MG63 (cell line): ENCODE results near the gene ISLR. TPM values are rescaled to one million over a fixed set of nuclear protein-coding genes. Genes with fewer than 3 reads are reported as not detected.

Experiments used
- DNase-seq: peaks from one replicate; pipeline ENCODE4 v3.0.0-alpha.2; 2020
- H3K27me3 ChIP-seq: fragments of 250-450 bp; sonication (Bioruptor Pico); 2 replicates; pipeline ENCODE4 v1.5.1; 2020; ENCODE audit warnings: mild to moderate bottlenecking, moderate library complexity
- H3K36me3 ChIP-seq: fragments of 250-450 bp; sonication (Bioruptor Pico); 2 replicates; pipeline ENCODE4 v1.5.1; 2020; ENCODE audit warnings: mild to moderate bottlenecking, moderate library complexity
- H3K4me3 ChIP-seq: fragments of 250-450 bp; sonication (Bioruptor Pico); 2 replicates; pipeline ENCODE4 v1.5.1; 2020; ENCODE audit warnings: mild to moderate bottlenecking, moderate library complexity
- H3K9me3 ChIP-seq: fragments of 250-450 bp; sonication (Bioruptor Pico); 2 replicates; pipeline ENCODE4 v1.5.1; 2020; ENCODE audit warnings: mild to moderate bottlenecking, moderate library complexity
- total RNA-seq: library from RNA; depleted of rRNA; stranded (reverse); fragments of >200 nt; shearing (Covaris generic); gene quantifications from 2 replicates; pipeline ENCODE4 v1.2.3, GENCODE V29; 2014; ENCODE audit warnings: low replicate concordance; rRNA removed

ISLR gene, protein sequence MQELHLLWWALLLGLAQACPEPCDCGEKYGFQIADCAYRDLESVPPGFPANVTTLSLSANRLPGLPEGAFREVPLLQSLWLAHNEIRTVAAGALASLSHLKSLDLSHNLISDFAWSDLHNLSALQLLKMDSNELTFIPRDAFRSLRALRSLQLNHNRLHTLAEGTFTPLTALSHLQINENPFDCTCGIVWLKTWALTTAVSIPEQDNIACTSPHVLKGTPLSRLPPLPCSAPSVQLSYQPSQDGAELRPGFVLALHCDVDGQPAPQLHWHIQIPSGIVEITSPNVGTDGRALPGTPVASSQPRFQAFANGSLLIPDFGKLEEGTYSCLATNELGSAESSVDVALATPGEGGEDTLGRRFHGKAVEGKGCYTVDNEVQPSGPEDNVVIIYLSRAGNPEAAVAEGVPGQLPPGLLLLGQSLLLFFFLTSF
- total RNA-seq, result not detected in 2 replicates

DNA sequence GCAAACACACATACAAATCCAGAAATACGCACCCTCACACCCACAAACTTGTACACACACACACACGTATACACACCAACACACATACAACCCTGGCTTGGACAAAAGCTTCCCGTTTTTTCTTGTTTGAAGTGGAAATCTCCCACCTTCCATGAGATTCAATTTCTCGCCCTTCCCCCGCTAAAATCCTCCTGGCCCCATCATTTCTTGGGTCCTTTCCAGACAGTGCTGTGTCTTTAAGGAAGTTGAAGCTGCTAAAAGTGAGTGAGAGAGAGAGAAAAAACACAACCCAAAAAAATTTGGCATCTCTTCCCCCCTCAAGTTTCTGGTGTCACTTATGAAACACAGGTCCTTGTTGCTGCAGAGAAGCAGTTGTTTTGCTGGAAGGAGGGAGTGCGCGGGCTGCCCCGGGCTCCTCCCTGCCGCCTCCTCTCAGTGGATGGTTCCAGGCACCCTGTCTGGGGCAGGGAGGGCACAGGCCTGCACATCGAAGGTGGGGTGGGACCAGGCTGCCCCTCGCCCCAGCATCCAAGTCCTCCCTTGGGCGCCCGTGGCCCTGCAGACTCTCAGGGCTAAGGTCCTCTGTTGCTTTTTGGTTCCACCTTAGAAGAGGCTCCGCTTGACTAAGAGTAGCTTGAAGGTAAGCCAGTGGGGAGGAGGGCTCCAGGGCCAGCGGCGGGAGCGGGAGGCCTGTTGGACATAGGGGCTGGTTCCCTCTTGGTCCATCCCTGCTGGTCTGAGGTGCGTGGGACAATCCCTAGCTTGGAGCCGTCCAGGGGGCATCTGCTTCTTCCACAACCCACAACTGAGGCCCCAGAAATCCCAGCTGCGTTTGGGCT, at the start of gene ISLR:
Gene ISLR, plus strand, starts transcription at position 331 of the 839 bp plus-strand sequence. CDS start 1,149 bp downstream, outside the sequence.
- no peak within 1 kb of the TSS for H3K4me3 ChIP-seq
- no peaks in the 10 kb centered on the region for H3K9me3 ChIP-seq
- H3K27me3 ChIP-seq, result no peaks in the 10 kb centered on the region
- no peak for DNase-seq
- H3K36me3 ChIP-seq, result no peaks in the 10 kb centered on the region

DNA sequence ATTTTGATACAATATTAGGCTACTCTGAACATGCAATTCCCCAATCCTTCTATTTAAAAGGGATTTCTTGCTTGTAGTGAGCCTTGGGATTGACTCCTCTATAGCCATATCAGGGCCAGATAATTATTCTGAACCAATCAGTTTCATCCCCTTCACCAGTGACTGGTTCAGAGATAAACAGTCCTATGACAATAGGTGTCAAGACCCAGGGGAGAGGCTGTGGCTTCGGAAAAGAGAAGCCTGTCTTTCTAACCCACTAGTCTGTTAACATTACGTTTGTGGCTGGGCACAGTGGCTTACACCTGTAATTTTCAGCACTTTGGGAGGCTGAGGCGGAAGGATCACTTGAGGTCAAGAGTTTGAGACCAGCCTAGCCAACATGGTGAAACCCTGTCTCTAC, 49.3 kb upstream of the ISLR start:
- H3K4me3 ChIP-seq, result no peak overlapping the region
- H3K36me3 ChIP-seq, result no peaks in the 10 kb centered on the region
- H3K27me3 ChIP-seq, result peaks cover 22% of the 10 kb centered on the region
- no peaks in the 10 kb centered on the region for H3K9me3 ChIP-seq
- DNase-seq, result no peak

DNA sequence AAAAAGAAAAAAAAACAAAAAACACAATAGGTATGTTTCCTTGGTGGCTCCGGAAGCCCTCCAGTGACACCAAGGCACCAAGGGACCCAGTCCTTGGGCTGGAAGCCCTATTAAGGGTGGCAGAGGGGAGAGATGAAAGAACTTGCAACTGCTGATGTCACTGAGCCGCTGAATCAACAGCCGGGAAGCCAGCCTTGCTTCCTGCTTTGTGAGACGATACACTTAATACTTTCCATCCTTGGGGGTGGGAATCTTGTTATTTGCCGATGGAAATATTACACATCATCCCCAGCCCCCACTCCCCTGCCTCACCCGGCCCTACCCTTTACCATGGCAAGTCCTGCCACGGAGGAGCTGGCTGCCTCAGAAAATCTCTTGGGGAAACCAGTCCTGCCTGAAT, 48.8 kb upstream of the ISLR start:
- peaks cover 27% of the 10 kb centered on the region for H3K27me3 ChIP-seq
- DNase-seq, result no peak
- no peaks in the 10 kb centered on the region for H3K36me3 ChIP-seq
- no peak overlapping the region for H3K4me3 ChIP-seq
- no peaks in the 10 kb centered on the region for H3K9me3 ChIP-seq

DNA sequence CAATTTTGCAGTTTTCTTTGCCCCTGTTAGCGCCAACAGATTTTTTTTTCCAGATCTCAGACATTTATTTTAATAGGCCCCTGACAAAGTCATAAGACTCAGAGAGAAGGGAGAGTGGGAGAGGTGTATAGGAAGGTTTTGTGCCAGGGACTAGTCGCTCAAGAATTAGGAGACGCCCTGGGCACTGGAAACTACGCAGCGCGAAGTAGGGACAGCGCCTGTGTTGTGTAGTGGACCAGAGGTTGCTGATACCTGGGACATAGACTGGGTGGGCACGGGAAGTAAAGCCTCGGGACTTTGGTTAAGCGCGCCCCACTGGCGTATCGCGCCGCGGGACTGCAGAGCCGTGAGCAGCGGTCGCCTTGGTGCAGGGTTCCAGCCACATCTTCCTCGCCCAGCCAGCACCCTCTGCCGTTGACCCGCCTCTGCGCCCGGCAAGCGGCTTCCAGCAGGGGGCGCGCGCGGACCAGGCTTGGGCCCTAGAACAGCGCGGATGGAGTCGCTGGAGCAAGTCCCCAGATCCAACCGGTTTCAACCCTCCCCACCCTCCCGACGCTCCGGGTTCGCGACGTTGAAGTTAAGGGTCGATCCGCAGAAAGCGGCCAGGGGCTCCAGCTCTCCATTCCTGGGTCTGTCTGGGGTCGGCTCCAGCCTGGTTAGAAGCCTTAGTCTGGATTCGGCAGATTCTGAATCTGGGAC, 46.1 kb upstream of the ISLR start:
- peak; percentile 85 for DNase-seq
- H3K4me3 ChIP-seq, result peak overlapping the region; percentile 37
- no peaks in the 10 kb centered on the region for H3K9me3 ChIP-seq
- peaks cover 39% of the 10 kb centered on the region for H3K27me3 ChIP-seq
- H3K36me3 ChIP-seq, result no peaks in the 10 kb centered on the region

DNA sequence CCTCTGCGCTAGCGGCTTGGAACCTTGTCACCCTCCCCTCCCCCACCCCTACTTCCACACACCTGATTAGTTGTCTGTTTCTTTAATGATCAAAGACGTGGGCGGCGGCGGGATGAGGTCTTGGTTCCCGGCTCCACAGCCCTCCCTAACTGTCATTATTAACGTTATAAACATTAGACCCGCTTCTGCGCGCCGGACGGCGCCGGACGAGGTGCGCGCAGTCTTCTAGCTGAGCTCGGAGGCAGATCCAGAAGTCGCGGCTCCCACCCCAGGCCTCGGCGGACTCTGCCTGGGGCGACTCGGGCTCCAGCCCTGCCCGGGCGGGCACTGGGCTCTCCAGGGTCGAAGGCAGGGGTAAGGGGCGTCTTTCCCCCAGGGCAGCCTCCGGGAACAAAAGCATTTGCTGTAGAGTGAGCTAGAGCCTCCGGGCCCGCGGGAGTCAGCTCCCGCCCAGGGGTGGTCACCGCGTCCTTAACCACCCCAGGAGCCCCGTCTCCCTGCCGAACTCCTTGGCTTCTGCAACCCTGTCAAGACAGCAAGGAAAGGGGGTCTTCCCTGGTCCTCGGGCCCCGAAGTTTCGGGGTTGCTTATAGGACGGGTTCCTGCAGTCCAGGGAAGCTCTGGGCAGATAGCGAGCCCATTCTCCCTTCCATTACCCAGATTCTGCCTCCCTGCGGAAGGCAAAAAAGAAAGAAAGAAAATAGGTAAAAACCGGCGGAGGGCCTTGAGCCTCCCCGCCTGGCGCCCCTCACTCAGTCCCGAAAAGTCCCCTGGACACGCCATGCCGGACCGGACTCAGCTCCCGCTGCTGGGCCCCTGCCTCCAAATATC, 45.3 kb upstream of the ISLR start:
- no peaks in the 10 kb centered on the region for H3K36me3 ChIP-seq
- no peak for DNase-seq
- H3K9me3 ChIP-seq, result no peaks in the 10 kb centered on the region
- peaks cover 46% of the 10 kb centered on the region for H3K27me3 ChIP-seq
- peak overlapping the region; percentile 37 for H3K4me3 ChIP-seq

DNA sequence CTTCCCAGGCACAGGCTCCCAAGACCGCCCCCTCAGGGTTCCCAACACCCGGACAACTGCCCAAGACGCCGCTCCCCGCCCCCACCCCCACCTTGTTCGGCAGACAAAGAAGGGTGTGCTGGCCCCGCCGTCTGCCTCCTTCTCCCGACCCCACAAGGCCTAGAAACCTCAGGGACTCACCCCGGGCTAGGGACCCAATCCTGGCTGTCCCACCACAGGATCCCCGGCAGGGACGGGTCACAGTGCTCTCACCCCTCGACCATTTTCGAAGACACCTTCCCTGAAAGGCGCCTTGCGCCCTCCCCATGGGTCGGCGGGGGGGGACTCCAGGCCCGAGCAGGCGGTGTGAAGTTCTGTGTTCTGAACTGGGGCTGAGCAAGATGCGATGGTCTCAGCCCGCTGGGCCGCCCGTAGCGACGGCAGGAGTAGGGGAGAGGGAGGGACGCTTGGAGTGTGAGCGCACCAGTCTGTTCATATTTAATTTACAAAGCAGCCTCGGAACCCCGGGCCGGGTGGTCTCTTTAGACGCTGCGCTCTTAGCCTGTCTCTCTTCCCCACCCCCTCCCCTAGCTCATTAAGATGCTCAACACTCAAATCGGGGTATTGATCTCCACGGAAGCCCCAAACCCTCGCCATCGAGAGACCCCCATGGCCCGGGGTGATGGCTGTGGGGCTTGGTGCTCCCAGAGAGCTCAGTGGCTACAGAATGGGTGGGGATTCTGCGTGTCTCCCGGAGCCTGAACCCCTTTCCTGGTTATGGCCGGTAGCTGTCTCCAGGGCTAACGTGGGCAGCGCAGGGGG, 44.5 kb upstream of the ISLR start:
- no peak for DNase-seq
- Histone ChIP-seq H3K9me3 (no peaks in the 10 kb centered on the region), H3K27me3 (peaks cover 46% of the 10 kb centered on the region), H3K36me3 (no peaks in the 10 kb centered on the region), H3K4me3 (no peak overlapping the region)

DNA sequence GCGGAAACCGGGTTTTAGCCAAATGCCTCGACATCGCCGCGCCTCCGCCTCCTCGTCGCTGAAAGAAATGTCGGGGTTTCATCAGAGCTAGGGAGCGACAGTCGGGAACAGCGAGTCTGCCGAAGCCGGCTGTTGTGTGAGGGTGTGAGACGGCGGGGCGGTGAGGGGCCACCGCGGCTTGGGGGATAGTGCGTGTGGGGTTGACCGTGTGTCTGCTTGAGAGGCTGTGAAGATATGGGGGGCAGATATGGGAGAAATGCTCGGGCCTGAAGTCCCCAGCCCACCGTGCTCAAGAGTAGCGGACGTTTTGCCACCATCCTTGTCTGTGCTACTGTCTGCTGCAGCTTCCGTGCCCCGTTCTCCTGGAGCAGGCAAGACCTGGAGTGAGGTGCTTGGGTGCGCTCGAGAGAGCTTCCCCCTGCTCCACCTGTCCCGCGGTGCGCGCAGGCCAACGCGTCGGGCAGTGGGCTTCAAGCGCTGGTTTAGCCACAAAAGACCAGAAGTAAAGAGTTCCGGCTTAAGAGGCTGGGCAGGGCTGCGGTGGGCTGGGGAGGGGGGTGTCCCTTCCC, 43.8 kb upstream of the ISLR start:
- DNase-seq, result no peak
- H3K36me3 ChIP-seq, result no peaks in the 10 kb centered on the region
- H3K9me3 ChIP-seq, result no peaks in the 10 kb centered on the region
- no peak overlapping the region for H3K4me3 ChIP-seq
- peaks cover 46% of the 10 kb centered on the region for H3K27me3 ChIP-seq

DNA sequence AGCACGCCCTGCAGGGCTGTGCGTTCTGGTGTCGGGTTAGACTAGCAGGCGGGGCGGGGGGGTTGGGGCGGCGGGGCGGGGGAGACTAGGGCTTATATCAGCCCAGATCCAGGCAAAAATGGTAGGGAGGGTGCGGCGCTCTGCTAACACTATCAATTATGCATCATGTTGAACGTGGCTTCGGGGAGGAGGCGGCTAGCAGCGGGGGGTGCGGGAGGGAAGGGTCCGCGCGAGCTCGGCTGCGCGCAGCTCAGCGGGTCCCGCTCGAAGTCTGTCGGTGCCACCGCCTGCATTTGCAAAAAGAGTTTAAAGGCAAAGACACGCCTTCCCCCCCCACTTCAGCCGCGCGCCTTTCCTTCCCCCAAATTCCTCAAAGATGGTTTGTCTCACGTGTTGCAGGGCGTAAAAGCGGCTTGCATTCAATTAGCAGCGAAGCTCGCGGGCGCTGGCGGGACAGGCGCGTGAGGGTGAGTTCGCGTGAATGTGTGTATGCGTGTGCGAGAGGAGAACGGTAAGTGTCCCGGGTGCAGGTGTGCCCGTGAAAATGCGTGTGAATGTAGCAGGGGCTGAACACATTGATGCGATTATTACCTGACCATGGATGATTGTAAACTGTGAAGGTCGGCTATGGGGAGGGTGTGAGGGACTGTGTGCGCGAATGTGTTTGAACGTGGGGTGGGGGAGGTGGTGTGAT, 43.2 kb upstream of the ISLR start, which contains the start of gene ISLR2:
Gene ISLR2, plus strand, starts transcription at position 432 of the 694 bp plus-strand sequence. CDS start 2,169 bp downstream, outside the sequence.
- no peak within 1 kb of the TSS for H3K4me3 ChIP-seq
- DNase-seq, result peak; percentile 17
- H3K9me3 ChIP-seq, result no peaks in the 10 kb centered on the region
- H3K36me3 ChIP-seq, result no peaks in the 10 kb centered on the region
- H3K27me3 ChIP-seq, result peaks cover 46% of the 10 kb centered on the region

DNA sequence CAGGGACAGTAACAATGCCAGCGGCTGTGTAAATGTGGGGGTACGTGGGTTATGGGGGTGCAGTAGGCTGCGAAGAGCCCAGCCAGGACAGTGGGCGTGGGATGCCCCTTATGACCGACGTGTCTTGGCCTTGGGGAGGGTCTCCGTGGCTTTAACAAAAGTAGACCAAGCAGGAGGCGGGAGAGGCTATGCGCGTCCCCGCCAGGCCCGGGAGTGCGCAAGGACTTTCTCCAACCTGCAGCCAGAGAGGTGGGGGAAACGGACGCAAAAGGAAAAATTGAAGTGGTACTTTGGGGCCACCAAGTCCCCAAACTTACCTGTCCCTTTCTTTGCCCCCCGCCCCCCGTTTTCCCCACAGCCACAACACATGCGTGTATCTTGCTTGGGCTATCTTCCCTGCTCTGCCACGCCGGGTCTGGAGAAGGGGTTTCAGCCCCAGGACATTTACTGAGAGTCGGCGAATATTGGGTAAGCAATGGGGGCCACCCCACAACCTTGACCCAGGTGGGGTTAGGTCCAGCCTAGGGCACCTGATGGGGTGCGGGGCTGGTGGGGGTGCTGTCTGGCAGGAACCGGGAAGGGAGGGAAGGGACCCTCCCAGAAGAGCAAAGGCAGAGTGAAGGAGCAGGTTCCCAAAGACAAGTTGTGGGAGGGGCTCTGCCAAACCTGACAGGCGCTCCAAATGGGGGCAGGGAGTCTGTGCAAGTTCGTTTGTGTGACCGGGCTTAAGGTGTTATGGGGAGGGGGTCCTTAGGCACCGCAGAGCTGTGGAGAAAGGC, 42.5 kb upstream of the ISLR start:
- no peak overlapping the region for H3K4me3 ChIP-seq
- peaks cover 46% of the 10 kb centered on the region for H3K27me3 ChIP-seq
- H3K9me3 ChIP-seq, result no peaks in the 10 kb centered on the region
- no peaks in the 10 kb centered on the region for H3K36me3 ChIP-seq
- no peak for DNase-seq

DNA sequence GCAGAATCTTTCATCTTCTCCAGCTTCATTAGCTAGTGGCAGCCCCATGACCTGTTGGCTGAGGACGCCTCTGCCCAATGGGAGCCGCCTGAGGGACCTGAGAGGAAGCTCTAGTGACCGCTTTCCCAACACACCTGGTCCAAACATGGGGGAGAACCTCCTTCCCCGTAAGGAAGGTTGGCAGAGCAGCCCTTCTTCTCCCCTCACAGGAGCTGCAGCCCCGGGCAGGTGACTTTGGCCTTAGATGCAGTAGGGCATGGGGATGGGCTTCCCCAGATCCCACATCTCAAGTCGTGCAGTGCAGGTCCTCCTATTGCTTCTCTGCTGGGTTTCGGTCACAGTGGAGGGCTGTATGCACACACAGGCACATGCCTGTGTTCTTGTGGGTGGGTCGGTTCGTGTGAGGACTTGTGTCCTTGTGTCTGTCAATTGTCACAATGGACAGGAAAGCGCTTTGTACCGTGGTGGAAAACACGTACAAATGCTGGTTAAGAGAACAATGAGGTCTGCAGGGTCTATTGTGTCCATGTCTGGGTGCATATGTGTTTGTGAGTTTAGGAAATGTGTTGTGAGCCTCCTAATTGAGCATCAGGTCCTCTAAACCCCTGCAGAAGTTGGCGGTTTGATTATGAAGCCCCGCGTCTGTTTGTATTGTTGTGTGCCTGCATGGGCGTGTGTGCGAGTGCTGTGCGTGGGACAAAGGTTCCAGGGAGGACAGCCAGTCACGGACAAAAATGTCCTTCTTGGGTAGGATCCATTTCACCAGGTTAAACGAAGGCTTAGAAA, 41.7 kb upstream of the ISLR start:
- Histone ChIP-seq H3K36me3 (no peaks in the 10 kb centered on the region), H3K4me3 (no peak overlapping the region), H3K9me3 (no peaks in the 10 kb centered on the region), H3K27me3 (peaks cover 46% of the 10 kb centered on the region)
- no peak for DNase-seq

DNA sequence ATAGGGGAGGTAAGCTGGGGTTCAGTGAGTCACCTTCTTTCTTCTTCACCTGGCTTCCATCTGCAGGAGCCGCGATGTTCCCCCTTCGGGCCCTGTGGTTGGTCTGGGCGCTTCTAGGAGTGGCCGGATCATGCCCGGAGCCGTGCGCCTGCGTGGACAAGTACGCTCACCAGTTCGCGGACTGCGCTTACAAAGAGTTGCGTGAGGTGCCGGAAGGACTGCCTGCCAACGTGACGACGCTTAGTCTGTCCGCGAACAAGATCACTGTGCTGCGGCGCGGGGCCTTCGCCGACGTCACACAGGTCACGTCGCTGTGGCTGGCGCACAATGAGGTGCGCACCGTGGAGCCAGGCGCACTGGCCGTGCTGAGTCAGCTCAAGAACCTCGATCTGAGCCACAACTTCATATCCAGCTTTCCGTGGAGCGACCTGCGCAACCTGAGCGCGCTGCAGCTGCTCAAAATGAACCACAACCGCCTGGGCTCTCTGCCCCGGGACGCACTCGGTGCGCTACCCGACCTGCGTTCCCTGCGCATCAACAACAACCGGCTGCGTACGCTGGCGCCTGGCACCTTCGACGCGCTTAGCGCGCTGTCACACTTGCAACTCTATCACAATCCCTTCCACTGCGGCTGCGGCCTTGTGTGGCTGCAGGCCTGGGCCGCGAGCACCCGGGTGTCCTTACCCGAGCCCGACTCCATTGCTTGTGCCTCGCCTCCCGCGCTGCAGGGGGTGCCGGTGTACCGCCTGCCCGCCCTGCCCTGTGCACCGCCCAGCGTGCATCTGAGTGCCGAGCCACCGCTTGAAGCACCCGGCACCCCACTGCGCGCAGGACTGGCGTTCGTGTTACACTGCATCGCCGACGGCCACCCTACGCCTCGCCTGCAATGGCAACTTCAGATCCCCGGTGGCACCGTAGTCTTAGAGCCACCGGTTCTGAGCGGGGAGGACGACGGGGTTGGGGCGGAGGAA, 40.5 kb upstream of the ISLR start:
- Histone ChIP-seq H3K36me3 (no peaks in the 10 kb centered on the region), H3K4me3 (no peak overlapping the region), H3K9me3 (no peaks in the 10 kb centered on the region), H3K27me3 (peaks cover 46% of the 10 kb centered on the region)
- DNase-seq, result no peak

DNA sequence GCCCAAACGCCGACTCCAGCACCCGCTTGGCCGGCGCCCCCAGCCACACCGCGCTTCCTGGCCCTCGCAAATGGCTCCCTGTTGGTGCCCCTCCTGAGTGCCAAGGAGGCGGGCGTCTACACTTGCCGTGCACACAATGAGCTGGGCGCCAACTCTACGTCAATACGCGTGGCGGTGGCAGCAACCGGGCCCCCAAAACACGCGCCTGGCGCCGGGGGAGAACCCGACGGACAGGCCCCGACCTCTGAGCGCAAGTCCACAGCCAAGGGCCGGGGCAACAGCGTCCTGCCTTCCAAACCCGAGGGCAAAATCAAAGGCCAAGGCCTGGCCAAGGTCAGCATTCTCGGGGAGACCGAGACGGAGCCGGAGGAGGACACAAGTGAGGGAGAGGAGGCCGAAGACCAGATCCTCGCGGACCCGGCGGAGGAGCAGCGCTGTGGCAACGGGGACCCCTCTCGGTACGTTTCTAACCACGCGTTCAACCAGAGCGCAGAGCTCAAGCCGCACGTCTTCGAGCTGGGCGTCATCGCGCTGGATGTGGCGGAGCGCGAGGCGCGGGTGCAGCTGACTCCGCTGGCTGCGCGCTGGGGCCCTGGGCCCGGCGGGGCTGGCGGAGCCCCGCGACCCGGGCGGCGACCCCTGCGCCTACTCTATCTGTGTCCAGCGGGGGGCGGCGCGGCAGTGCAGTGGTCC, 39.7 kb upstream of the ISLR start:
- H3K36me3 ChIP-seq, result no peaks in the 10 kb centered on the region
- no peaks in the 10 kb centered on the region for H3K9me3 ChIP-seq
- no peak for DNase-seq
- peaks cover 38% of the 10 kb centered on the region for H3K27me3 ChIP-seq
- H3K4me3 ChIP-seq, result no peak overlapping the region
